ENCODE data around the gene TMEM63A.

DNA sequence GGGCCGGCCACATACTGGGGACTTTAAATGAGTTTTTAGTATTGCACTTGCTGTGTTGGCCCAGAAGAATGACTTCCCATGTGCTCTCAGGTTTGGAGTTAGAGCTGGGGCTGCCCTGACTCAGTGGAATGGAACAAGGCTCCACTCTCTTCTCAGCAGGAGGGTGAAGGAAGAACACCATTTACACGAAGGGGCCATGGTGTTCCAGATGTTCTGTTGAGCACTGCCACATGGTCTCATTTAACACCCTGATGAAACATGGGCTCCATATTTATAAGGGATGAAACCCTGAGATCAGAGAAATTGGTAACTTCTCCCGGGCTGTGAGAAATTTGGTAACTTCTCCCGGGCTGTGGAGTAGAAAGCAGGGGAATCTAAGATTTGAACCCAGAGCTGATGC is 36.1 kb upstream of the TMEM63A start:
- no peak for TF ChIP-seq CTCF (IDR thresholded peaks at IDR 0.05)
- TF ChIP-seq POLR2A (IDR thresholded peaks at IDR 0.05), result no peak
- TF ChIP-seq POLR2AphosphoS5 (IDR thresholded peaks at IDR 0.05), result no peak
- no peak for TF ChIP-seq EP300 (IDR thresholded peaks at IDR 0.05)
